OCI-M1 (cell line): Measurements from ENCODE around the gene FBXL17.

ENCODE experiments used
- DNase-seq: peaks from one replicate; lab custom pipeline; 2025; lab: John Stamatoyannopoulos, UW

Gene FBXL17

GRCh38 chr5:108084105-108084504 is 297.8 kb downstream of the FBXL17 start:
- no peak for DNase-seq

- DNase-seq, result no peak
These were observed 298.7 kb downstream of the FBXL17 start for GRCh38 chr5:108083232-108083631.

- no peak for DNase-seq
These were observed 300.2 kb downstream of the FBXL17 start for GRCh38 chr5:108081707-108082106.

DNA sequence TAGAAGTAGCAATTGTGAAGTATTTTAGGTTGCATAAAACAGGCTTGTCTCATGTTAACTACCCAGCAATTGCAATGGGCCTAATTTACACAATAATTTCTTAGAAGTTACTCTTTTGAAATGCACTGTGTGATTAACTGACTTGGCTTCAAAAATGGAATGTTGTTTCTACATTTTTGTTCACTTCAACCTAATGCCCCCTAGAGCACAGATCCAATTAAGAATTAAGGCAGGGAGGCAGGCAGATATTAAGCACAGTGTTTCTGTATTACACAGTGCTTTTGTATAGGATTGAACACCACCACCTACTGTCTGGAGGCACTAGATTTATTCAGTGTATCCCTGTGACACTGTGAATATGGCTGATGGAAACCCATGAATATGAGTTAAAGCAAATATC is 302.1 kb downstream of the FBXL17 start:
- DNase-seq, result peak; percentile 32

GRCh38 chr5:108078882-108079281 is 303.0 kb downstream of the FBXL17 start:
- DNase-seq, result no peak

- no peak for DNase-seq
These were observed 303.6 kb downstream of the FBXL17 start for GRCh38 chr5:108078345-108078744.

DNA sequence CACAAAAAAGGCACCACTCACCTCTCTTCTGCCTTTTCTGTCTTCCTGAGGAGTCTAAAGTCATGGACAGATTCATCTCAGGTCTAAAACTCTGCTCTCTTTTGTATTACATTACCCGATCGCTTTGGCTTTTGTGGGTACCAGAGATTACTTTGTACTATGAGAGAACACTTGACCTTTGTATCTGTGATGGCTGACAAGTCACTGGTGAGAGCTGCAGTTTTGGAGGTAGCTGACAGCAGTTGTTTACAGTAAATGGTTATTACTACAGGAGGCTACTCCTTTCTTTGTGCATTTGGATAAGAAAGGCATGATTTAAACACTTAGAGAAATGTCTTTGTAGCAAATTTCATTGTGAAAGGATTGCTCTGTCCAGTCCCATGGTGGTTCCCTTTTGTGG is 307.3 kb downstream of the FBXL17 start:
- DNase-seq, result no peak

DNA sequence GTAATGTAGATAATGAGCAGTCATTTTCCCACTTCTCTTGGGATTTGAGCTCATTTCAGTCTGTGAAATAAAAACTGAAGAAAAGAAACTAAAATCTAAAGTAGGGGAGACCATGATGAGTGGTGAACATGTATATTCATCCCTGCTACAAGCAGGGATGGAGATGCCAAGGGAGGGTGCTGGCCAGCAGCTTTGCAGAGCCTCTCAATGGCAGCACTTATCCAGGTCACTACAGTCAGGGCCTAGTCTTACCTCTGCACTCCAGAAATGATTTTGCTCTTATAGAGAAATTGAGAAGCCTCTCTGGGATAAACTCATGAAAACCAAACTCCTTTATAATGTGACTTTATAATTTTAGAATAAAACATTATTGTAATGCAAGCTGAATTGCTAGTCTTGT is 317.6 kb downstream of the FBXL17 start:
- DNase-seq, result peak; percentile 24

GRCh38 chr5:108061941-108062340 is 320.0 kb downstream of the FBXL17 start:
- peak; percentile 29 for DNase-seq

DNA sequence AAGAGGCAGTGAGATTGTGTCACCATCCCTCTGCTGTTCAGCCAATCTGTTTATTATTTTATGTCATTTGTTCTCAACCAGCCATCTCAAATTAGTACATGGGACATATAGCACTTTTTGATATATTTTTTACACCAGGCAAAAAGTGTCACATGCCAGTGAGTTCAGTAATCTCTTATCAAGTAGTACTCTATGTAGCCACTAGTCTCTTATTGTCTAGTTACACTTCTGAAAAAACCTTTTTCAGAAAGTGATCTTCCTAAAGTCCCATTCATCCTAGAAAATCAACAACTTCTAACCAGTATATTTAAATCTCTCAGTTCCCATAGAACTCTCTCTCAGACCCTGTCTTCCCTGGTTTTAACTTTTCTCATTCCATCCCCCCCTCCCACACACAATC is 321.6 kb downstream of the FBXL17 start:
- DNase-seq, result no peak

- no peak for DNase-seq
These were observed 322.6 kb downstream of the FBXL17 start for GRCh38 chr5:108059334-108059733.

GRCh38 chr5:108054349-108054748 is 327.5 kb downstream of the FBXL17 start:
- no peak for DNase-seq

GRCh38 chr5:108046955-108047670 is 334.8 kb downstream of the FBXL17 start:
- no peak for DNase-seq

DNA sequence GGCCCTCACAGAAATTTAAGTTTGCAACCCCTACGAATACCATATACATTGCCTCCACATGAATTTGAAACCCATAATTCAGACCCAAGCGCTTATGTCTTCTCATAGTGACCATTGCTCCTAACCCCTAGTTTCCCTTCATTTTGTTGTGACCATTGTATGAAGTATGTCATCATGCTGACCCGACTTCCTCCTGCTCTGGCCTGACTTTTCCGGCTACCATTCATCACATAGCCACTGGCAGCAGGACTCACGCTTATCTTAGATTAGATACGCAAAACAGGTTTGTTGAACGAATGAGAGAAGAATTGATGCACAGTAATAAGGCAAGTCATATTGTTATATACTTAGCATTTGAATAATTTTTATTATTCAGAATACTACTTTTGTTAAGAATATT is 345.4 kb downstream of the FBXL17 start:
- DNase-seq, result no peak

DNA sequence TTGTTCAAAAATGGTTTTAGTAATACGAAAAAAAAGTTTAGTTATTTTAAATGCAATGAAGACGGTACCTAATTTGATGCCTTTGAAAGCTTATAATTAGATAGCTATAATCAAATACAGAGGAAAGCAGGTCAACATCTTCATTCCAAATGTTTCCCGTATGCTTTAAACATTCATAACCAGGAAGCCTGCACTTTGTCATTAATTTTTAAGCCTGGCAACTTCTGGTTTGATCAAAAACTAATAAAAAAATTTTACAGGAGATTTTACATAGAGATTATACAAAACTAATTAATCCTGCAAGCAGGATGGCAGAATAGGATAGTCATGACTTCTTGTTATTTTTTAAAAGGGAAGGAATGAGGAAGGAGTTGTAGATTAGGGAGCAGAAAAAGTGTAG is 353.0 kb downstream of the FBXL17 start:
- no peak for DNase-seq

- no peak for DNase-seq
These were observed 353.5 kb downstream of the FBXL17 start for GRCh38 chr5:108028412-108028811.

- no peak for DNase-seq
These were observed 355.9 kb downstream of the FBXL17 start for GRCh38 chr5:108025957-108026356.

GRCh38 chr5:108024986-108025385 is 356.9 kb downstream of the FBXL17 start:
- no peak for DNase-seq

DNA sequence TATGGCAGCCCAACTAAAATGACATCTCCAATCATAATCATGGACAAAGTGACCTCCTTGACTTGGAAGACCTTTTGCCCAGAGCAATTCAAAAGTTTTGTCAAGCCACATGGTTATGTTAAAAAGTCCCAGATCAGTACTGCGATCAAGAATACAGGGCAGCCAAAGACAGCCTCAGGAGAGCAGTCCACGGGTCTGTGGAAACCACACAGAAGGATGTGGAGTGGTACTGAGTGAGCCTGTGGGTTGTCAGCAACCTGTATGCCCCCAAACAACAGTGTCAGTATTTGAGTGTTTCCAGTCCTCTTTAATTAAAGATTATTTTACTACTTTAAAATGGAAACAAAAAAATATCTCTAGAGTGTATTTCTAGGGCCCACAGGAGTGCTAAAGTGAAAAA is 365.8 kb downstream of the FBXL17 start:
- DNase-seq, result no peak

GRCh38 chr5:108006791-108007190 is 375.1 kb downstream of the FBXL17 start:
- no peak for DNase-seq

DNA sequence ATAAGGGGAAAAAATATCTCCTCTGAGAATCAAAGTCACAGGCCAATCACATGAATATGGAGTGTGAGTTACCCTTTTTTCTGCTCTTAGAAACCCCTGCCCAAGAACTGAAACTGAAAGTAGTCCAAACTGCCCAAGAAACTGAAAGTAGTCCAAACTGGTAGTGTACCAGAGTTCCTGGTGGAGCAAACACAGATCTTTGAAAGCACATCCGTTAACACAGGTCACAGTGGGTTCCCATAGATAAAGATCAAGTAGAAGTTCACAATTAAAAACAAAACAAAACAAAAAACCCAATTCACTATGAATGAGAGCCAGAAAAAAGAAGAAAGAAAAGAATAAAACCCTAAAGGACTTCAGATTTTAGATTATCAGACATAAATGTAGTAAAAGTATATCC is 378.7 kb downstream of the FBXL17 start:
- peak; percentile 93 for DNase-seq

- DNase-seq, result no peak
These were observed 380.7 kb downstream of the FBXL17 start for GRCh38 chr5:108001222-108001621.

GRCh38 chr5:107997338-107997980 is 384.4 kb downstream of the FBXL17 start:
- DNase-seq, result no peak

DNA sequence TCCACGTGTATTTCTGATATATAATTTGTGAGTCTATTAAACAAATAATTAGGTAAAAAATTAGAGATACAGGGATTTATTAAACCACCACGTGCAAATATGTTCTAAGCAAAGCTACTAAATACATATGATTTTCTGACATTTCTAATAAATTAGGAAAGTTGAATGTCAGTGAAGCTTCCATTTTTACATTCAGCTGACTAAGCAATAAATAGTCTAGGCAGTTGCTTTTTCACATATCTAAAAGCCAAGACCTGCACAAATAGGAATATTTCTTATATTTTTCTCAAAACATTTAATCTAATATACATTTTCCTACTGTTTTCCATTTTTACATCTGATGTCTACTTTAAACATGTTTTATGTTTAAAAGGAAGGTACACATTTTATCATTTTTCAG is 388.6 kb downstream of the FBXL17 start:
- no peak for DNase-seq
